ENCODE measurements around the gene NPM3. TPM values are rescaled to one million over a fixed set of nuclear protein-coding genes. Genes with fewer than 3 reads are reported as not detected.

Gene NPM3
- total and polyA plus RNA-seq, 2 of the 13 experiments (the other 11 are each of a cell fraction or from before 2014, with no cell fraction given): 47.6 to 129 TPM

- in situ Hi-C loops (cut with HindIII; ENCODE audit: extremely low pct_ligation_motif_present, low pct_unique_long_range_greater_than_20kb) (no loop called here), intact Hi-C loops (cut with micrococcal nuclease; ENCODE audit: unreplicated experiment) (no loop called here)
- no peak for FAIRE-seq
- H2AFZ ChIP-seq (ENCODE audit: low read length): no peak overlapping the region
- H3K79me2 ChIP-seq (ENCODE audit: insufficient read depth, low read length): no peaks in the 10 kb centered on the region
- no peak overlapping the region for H3K4me2 ChIP-seq (ENCODE audit: low read depth, low read length)
- H4K20me1 ChIP-seq (ENCODE audit: insufficient read depth, low read length): no peaks in the 10 kb centered on the region
- no peak overlapping the region for H3K9ac ChIP-seq (ENCODE audit: insufficient read depth, low read depth, low read length)
- no peaks in the 10 kb centered on the region for H3K9me3 ChIP-seq (ENCODE audit: low read length)
- no TSS peak for BruUV-seq (replicated peaks)
- peaks cover 0 to 3% of the 10 kb centered on the region in 2 experiments; a peak in 1 of 5 replicates for H3K27me3 ChIP-seq (ENCODE audit: control insufficient read depth in 1 of 2, insufficient read depth in 2 of 2, low read length in 2 of 2)
- no peaks in the 10 kb centered on the region for H3K36me3 ChIP-seq (replicated peaks in 1 of 2; ENCODE audit: control insufficient read depth in 1 of 2, insufficient read depth in 2 of 2, low read length in 2 of 2)
- WGBS (ENCODE audit: low lambda C conversion rate): 41% methylated on average over 2 of the region's 2 CpGs
- no peak overlapping the region for H3K27ac ChIP-seq (ENCODE audit: extremely low read length, insufficient read depth, low read length)
- peaks cover 12% of the 10 kb centered on the region for H3K4me1 ChIP-seq (ENCODE audit: insufficient read depth, low read length)
- POLR2A ChIA-PET: no interaction called here
- no peak for ATAC-seq
- no peak for DNase-seq (ENCODE audit: low spot score)
- CTCF ChIA-PET (ENCODE audit: low intra/inter-chr PET ratio, low total read pairs): no interaction called here
- no peak overlapping the region for H3K4me3 ChIP-seq (replicated peaks in 1 of 3; ENCODE audit: insufficient read depth in 1 of 3, low read depth in 2 of 3, low read length in 3 of 3)
- no peak for TF ChIP-seq ZSCAN29 (CRISPR knock-in tag; conservative IDR thresholded peaks at IDR 0.05)
- no peak for TF ChIP-seq STAT6 (CRISPR knock-in tag; IDR thresholded peaks at IDR 0.05; ENCODE audit: borderline replicate concordance)
- TF ChIP-seq PHB2 (IDR thresholded peaks at IDR 0.05; ENCODE audit: partially characterized antibody): no peak
- no peak for TF ChIP-seq ZNF282 (IDR thresholded peaks at IDR 0.05; ENCODE audit: partially characterized antibody)
- TF ChIP-seq ZNF281 (CRISPR knock-in tag; IDR thresholded peaks at IDR 0.05; ENCODE audit: borderline replicate concordance): no peak
- no peak for TF ChIP-seq MATR3 (CRISPR knock-in tag; IDR thresholded peaks at IDR 0.05)
- no peak for TF ChIP-seq CEBPB (IDR thresholded peaks at IDR 0.05; ENCODE audit: borderline replicate concordance, low read depth, low read length)
- no peak for TF ChIP-seq PPARG (CRISPR knock-in tag; conservative IDR thresholded peaks at IDR 0.05)
- TF ChIP-seq ARID5B (CRISPR knock-in tag; IDR thresholded peaks at IDR 0.05): no peak
- no peak for TF ChIP-seq ETS1 (CRISPR knock-in tag; IDR thresholded peaks at IDR 0.05)
- TF ChIP-seq KDM6A (CRISPR knock-in tag; IDR thresholded peaks at IDR 0.05; ENCODE audit: low read depth): no peak
- TF ChIP-seq ZNF556 (CRISPR knock-in tag; IDR thresholded peaks at IDR 0.05; ENCODE audit: borderline replicate concordance): no peak
Observed at GRCh38 chr10:101741938-101742337, 41.3 kb downstream of the NPM3 start.

Data from HepG2 (cell line).